ENCODE results near the gene BCL10. TPM values are rescaled to one million over a fixed set of nuclear protein-coding genes. Genes with fewer than 3 reads are reported as not detected.

BCL10 gene
- polyA plus RNA-seq, 1 donor (not counting 4 experiments of a cell fraction or from before 2014, with no cell fraction given) = 22.4 TPM

DNA sequence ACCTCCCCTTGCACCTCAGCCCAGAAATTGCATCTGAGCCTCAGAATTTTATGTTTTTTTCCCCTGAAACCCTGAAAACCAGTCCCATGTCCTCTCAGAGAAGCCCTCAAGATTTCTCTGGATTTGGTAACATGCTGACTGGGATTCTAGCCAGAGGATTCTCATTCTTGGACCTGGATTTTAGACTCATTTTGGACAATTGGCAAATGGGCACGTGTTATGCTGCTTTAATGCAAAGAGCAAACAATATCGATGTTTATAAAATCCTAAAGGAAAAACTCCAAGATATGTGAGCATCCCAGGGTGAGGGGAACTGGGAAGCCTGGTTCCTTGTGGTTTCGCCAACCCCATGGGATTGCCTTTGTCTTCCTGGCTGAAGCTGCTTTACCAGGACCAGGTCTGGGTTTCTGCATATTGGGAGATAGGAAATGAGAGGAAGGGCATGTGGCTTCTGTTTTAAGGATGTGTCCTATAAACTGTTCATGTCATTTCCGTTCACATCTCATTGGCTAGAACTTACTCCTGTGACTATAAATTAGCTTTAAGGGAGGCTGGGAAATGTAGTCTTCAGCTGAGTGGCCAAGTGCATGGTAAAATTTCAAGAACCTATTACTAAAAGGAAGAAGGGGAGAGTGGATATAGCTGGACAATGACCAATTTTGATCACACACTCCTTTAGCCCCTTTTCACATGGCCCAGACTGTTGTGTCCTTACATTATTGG lies 27.2 kb upstream of the BCL10 start:
- Histone ChIP-seq H3K9me1 (ENCODE audit: control insufficient read depth, extremely low read depth, insufficient read depth, low read length) (no peaks in the 10 kb centered on the region), H3K4me1 (ENCODE audit: control insufficient read depth, extremely low read depth, insufficient read depth, low read length) (peaks cover 13% of the 10 kb centered on the region), H3K4me3 (ENCODE audit: control insufficient read depth in 2 of 3, extremely low read depth in 1 of 3, insufficient read depth in 2 of 3, low read depth in 1 of 3, low read length in 3 of 3) (no peak overlapping the region), H4K20me1 (ENCODE audit: control insufficient read depth, extremely low read depth, insufficient read depth, low read length) (no peaks in the 10 kb centered on the region), H3K36me3 (ENCODE audit: control insufficient read depth in 2 of 2, extremely low read depth in 1 of 2, insufficient read depth in 2 of 2, low read length in 2 of 2) (no peaks in the 10 kb centered on the region), H3K27ac (ENCODE audit: control insufficient read depth, insufficient read depth, low read length) (no peak overlapping the region), H3K4me2 (ENCODE audit: control insufficient read depth, extremely low read depth, insufficient read depth, low read depth, low read length) (no peak overlapping the region), H2AFZ (ENCODE audit: control insufficient read depth, low read length) (no peak overlapping the region), H3K27me3 (ENCODE audit: control insufficient read depth, extremely low read depth, insufficient read depth, low read length) (no peaks in the 10 kb centered on the region), H3K9ac (ENCODE audit: control insufficient read depth, extremely low read depth, insufficient read depth, low read length) (no peak overlapping the region), H3K79me2 (ENCODE audit: control insufficient read depth, insufficient read depth, low read length) (no peaks in the 10 kb centered on the region), H3K9me3 (ENCODE audit: control insufficient read depth, low read depth, low read length) (no peaks in the 10 kb centered on the region)
- no peak for TF ChIP-seq EZH2 (IDR thresholded peaks at IDR 0.05; ENCODE audit: low read length)
- TF ChIP-seq, protein P1, sequence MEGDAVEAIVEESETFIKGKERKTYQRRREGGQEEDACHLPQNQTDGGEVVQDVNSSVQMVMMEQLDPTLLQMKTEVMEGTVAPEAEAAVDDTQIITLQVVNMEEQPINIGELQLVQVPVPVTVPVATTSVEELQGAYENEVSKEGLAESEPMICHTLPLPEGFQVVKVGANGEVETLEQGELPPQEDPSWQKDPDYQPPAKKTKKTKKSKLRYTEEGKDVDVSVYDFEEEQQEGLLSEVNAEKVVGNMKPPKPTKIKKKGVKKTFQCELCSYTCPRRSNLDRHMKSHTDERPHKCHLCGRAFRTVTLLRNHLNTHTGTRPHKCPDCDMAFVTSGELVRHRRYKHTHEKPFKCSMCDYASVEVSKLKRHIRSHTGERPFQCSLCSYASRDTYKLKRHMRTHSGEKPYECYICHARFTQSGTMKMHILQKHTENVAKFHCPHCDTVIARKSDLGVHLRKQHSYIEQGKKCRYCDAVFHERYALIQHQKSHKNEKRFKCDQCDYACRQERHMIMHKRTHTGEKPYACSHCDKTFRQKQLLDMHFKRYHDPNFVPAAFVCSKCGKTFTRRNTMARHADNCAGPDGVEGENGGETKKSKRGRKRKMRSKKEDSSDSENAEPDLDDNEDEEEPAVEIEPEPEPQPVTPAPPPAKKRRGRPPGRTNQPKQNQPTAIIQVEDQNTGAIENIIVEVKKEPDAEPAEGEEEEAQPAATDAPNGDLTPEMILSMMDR (optimal IDR thresholded peaks at IDR 0.05 in 1 of 3, IDR thresholded peaks at IDR 0.05 in 1 of 3, conservative IDR thresholded peaks at IDR 0.05 in 1 of 3; ENCODE audit: extremely low read depth in 1 of 3, insufficient read depth in 2 of 3, low read length in 3 of 3) = no peak
- DNase-seq (ENCODE audit: low read depth, low spot score) = no peak
- dilution Hi-C loops (cut with MboI; ENCODE audit: extremely low pct_ligation_motif_present, low sequenced_read_pairs) = no loop called here
- no peak for FAIRE-seq

DNA sequence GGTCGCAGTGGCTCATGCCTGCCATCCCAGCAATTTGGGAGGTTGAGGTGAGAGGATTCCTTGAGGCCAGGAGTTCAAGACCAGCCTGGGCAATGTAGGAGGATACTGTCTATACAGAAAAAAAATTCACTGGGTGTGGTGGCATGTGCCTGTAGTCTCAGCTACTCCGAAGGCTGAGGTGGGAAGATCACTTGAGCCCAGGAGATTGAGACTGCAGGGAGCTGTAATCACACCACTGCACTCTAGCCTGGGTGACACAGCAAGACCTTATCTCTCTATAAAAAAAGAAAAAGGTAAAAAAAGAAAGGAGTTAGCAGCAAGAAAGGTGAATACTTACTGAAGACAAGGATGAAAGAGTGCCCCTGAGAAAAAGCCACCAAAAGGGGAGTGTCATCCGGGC lies 23.7 kb upstream of the BCL10 start:
- dilution Hi-C loops (cut with MboI; ENCODE audit: extremely low pct_ligation_motif_present, low sequenced_read_pairs) = no loop called here

More for the DNA sequence above, 23.7 kb upstream of the BCL10 start:
- TF ChIP-seq, protein P1 (optimal IDR thresholded peaks at IDR 0.05 in 1 of 3, IDR thresholded peaks at IDR 0.05 in 1 of 3, conservative IDR thresholded peaks at IDR 0.05 in 1 of 3; ENCODE audit: extremely low read depth in 1 of 3, insufficient read depth in 2 of 3, low read length in 3 of 3) = no peak
- TF ChIP-seq EZH2 (IDR thresholded peaks at IDR 0.05; ENCODE audit: low read length) = no peak
- Histone ChIP-seq H3K27ac (ENCODE audit: control insufficient read depth, insufficient read depth, low read length) (no peak overlapping the region), H3K36me3 (ENCODE audit: control insufficient read depth in 2 of 2, extremely low read depth in 1 of 2, insufficient read depth in 2 of 2, low read length in 2 of 2) (no peaks in the 10 kb centered on the region), H3K27me3 (ENCODE audit: control insufficient read depth, extremely low read depth, insufficient read depth, low read length) (no peaks in the 10 kb centered on the region), H4K20me1 (ENCODE audit: control insufficient read depth, extremely low read depth, insufficient read depth, low read length) (no peaks in the 10 kb centered on the region), H3K4me3 (ENCODE audit: control insufficient read depth in 2 of 3, extremely low read depth in 1 of 3, insufficient read depth in 2 of 3, low read depth in 1 of 3, low read length in 3 of 3) (no peak overlapping the region), H3K9ac (ENCODE audit: control insufficient read depth, extremely low read depth, insufficient read depth, low read length) (no peak overlapping the region), H3K9me1 (ENCODE audit: control insufficient read depth, extremely low read depth, insufficient read depth, low read length) (peaks cover 2% of the 10 kb centered on the region), H3K9me3 (ENCODE audit: control insufficient read depth, low read depth, low read length) (no peaks in the 10 kb centered on the region), H3K4me2 (ENCODE audit: control insufficient read depth, extremely low read depth, insufficient read depth, low read depth, low read length) (no peak overlapping the region), H3K4me1 (ENCODE audit: control insufficient read depth, extremely low read depth, insufficient read depth, low read length) (peaks cover 37% of the 10 kb centered on the region), H2AFZ (ENCODE audit: control insufficient read depth, low read length) (no peak overlapping the region), H3K79me2 (ENCODE audit: control insufficient read depth, insufficient read depth, low read length) (no peaks in the 10 kb centered on the region)
- no peak for FAIRE-seq
- no peak for DNase-seq (ENCODE audit: low read depth, low spot score)

Data from keratinocyte (primary cell).